GM12864 (cell line): ENCODE data around the gene RAB3C.

Source experiments
- DNase-seq: peaks from one replicate; pipeline ENCODE4 v3.0.0-alpha.2; 2011; ENCODE audit warnings: low read depth
- H3K4me3 ChIP-seq: 2 replicates; pipeline ENCODE4 v1.5.1; 2011; ENCODE audit warnings: mild to moderate bottlenecking, low read depth, low read length, control low read depth
- CTCF ChIP-seq: IDR thresholded peaks from 2 replicates; pipeline ENCODE4 v1.5.1; 2011; ENCODE audit warnings: low read depth, mild to moderate bottlenecking, moderate library complexity, low read length, control low read depth, inconsistent platforms; ENCODE audit errors: missing control alignments

The RAB3C gene

GRCh38 chr5:58666598-58667581 lies 84.0 kb downstream of the RAB3C start:
- DNase-seq: no peak
- H3K4me3 ChIP-seq: no peak overlapping the region
- no peak for TF ChIP-seq CTCF

GRCh38 chr5:58670582-58670981 lies 87.7 kb downstream of the RAB3C start:
- no peak overlapping the region for H3K4me3 ChIP-seq
- no peak for TF ChIP-seq CTCF
- no peak for DNase-seq

- H3K4me3 ChIP-seq: no peak overlapping the region
- no peak for TF ChIP-seq CTCF
- DNase-seq: no peak
These were observed 88.3 kb downstream of the RAB3C start for GRCh38 chr5:58671155-58671554.

- no peak for TF ChIP-seq CTCF
- H3K4me3 ChIP-seq: no peak overlapping the region
- no peak for DNase-seq
These were observed 89.6 kb downstream of the RAB3C start for GRCh38 chr5:58672521-58672920.

GRCh38 chr5:58674070-58674469 lies 91.2 kb downstream of the RAB3C start:
- no peak for DNase-seq
- no peak for TF ChIP-seq CTCF
- no peak overlapping the region for H3K4me3 ChIP-seq

- DNase-seq: no peak
- no peak overlapping the region for H3K4me3 ChIP-seq
These were observed 91.8 kb downstream of the RAB3C start for GRCh38 chr5:58674711-58675110.

More at GRCh38 chr5:58674711-58675110, 91.8 kb downstream of the RAB3C start:
- no peak for TF ChIP-seq CTCF
